GM19467 (cell line): ENCODE data around the gene TUNAR.

Experiments
- ATAC-seq: cut with Tn5 transposase; IDR thresholded peaks from one replicate; pipeline ENCODE4 v1.9.1; 2021; ENCODE audit warnings: mild to moderate bottlenecking, moderate library complexity; ENCODE audit not compliant: unreplicated experiment

Gene TUNAR

GRCh38 chr14:95876761-95877538 lies at the start of gene TUNAR:
Gene TUNAR (plus strand): TSS chr14:95876832.
- ATAC-seq, result no peak

- no peak for ATAC-seq
These were observed 47.9 kb upstream of the TUNAR start for GRCh38 chr14:95828649-95829265.

GRCh38 chr14:95829321-95829720 lies 47.3 kb upstream of the TUNAR start:
- ATAC-seq, result no peak

DNA sequence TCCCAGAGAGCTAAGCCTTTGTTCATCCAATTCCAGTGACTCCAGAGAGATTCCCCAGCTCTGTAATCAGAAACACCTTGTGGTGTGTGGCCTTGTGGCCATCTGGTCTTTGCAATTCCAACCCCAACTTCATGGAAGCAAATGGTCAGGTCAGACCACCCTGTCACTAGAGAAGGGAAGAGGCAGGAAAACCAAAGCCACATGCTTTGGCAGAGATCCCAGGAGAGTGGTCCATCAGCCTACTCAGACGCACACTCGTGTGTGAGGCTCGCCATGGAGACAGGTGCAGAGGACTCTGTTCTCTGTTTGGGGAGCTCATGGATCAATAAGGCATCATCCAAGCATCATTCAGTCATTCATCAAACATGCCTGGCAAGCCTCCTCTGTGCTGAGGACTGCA lies 46.2 kb upstream of the TUNAR start:
- no peak for ATAC-seq

DNA sequence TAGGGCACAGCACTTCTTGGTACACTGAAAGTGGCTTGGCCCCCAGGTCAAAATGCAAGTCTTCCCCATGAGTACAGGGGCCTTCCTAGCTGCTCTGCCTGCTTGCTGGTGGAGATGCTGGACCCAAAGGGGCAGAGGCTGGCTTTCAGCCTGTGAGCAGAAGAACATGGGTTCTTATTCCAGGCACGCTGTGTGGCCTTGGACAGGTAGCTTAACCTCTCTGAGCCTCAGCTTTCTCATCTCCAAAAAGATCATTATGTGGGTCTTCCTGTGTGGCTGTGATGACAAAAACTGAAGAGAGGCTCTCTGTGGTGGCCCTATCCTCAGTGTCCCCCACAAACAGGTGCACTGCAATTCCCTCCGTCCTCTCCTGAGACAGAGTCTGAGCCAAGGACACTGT lies 45.6 kb upstream of the TUNAR start:
- no peak for ATAC-seq

DNA sequence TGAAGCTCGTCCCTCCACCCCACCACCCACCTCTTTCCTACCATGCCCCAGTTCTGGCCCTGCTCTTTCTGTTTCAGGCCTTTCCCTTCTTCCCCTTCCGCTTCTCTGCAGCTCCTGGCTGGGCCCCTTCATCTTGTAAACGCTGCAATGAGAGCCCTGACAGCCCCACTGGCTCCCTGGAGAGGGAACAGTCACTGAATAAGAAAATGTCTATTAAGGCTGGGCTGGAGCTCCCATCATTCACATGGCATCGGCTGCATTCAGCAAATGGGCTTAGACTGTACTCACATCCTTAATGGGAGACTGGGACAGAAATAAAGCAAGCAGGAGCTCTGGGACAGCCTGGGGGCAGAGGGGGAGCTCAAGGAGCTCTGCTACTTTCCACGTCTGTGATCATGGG lies 45.2 kb upstream of the TUNAR start:
- ATAC-seq, result no peak

DNA sequence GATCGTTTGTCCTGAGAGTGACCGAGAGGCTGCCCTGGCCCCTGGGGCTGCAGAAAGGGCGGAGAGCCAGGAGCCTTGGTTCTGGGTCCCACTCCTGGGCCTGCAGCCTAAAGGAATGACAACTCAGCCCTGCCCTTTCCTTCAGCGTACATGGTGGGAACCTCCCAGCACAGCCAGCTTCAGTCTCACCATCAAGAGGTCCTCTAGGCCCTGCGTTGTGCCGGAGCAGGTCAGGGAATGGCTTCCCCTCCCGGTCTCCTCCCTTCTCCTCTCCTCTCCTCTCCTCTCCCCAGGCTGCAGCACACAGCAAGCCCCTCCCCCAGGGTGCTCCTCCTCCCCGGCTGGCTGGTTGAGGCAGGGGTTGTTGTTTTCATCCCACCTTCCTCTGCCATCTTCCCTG lies 44.6 kb upstream of the TUNAR start:
- no peak for ATAC-seq

DNA sequence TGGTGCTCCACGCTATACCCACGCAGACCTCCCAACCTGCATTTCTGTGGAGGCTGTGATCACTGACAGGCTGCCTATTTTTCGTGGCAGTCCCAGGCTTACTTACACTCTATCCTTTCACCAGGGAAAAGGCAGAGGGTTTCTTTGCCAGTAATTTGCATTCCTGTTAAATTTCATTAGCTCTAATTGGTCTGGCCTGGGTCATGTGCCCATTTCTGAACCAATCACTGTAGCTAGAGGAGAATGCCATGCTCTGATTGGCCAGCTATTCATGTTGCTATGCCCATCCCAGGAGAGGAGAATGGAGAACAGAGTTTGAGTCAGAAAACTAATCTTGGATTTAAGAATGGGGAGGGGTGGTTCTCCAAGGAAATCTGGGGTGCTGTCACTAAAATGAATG lies 43.2 kb upstream of the TUNAR start:
- ATAC-seq, result no peak

GRCh38 chr14:95834496-95834895 lies 42.1 kb upstream of the TUNAR start:
- no peak for ATAC-seq

GRCh38 chr14:95835121-95835730 lies 41.4 kb upstream of the TUNAR start:
- no peak for ATAC-seq

- no peak for ATAC-seq
These were observed 37.8 kb upstream of the TUNAR start for GRCh38 chr14:95838862-95839261.

DNA sequence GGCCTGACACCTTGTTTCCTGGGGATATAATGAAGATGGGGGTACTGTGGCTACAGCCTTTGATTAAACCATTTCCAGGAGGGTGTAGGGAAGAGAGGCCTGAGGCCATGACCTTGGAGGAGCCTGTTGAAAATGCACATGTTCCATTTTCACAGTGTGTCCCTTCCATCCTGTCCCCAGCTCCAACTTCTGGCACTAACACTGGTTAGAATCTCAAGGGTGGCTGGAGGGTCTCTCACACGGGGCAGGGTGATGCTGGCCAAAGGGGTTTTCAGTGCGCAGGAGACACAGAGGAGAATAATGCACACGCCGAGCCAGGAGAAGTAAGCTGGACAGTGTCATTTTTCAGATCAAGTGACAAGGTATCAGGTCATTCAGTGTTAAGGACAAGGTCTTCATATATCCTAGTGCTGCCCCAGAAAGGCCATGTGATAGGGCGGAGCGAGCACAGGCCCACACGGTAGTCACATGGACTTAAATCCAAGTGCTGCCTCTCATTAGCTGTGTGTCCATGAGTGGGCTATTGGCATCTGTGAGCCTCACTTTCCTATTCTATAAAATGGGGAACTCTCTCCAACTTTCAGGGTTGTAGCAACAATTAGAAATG lies 36.4 kb upstream of the TUNAR start:
- ATAC-seq, result no peak

DNA sequence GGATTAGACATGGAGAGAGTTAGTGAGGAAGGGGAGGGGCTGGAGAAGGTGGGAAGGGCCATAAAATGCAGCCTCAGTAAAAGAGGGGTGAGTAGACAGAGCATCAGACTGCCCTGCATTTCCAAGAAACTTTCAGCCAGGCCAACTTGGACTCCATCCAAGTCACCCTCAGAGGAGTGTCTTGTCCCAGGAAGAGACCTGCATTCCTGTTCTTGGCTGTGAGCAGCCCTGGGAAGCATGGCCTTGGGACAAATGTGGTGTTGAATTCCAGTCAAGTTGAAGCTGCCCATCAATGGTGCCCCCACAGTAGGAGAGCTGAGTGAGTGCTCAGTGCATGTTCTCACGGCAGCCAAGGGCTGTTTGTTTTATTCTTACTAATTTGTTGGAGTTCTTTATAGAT lies 35.0 kb upstream of the TUNAR start:
- no peak for ATAC-seq

- no peak for ATAC-seq
These were observed 26.9 kb upstream of the TUNAR start for GRCh38 chr14:95849761-95850160.

DNA sequence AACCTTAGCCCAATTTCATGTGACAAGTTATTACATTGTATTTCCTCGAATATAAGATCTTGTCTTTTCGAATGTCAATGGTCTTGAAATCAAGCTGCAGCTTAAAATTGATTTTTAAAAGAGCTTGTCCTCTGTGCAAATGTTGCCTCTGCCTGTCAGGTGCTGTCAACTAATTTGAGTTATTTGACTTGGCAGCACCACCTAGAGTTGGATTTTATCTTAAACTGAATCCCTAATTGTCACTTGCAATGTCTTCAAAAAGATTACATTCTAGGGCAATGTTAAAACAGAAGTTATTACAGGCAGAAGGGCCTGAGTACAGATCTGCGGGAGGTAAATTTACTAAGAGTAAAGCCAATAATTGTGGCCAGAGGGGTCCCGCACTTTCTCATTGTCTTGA lies 26.2 kb upstream of the TUNAR start:
- ATAC-seq, result no peak

DNA sequence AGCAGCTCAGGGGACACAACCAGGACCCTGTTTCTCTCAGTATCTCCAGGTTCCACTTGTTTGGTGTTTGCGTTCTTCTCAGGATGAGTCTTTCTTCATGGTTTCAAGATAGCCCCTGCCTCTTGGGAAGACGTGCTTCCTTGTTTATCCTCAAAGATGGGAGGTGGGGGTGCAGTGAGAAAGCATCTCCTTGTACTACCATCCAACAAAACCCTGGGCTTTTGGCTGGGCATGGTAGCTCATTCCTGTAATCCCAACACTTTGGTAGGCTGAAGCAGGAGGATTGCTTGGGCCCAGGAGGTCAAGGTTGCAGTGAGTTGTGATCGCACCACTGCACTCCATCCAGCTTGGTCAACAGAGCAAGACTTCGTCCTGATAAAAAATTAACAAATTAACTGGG lies 21.0 kb upstream of the TUNAR start:
- no peak for ATAC-seq

GRCh38 chr14:95857275-95857674 lies 19.4 kb upstream of the TUNAR start:
- no peak for ATAC-seq

- ATAC-seq, result no peak
These were observed 17.7 kb upstream of the TUNAR start for GRCh38 chr14:95858893-95859292.

DNA sequence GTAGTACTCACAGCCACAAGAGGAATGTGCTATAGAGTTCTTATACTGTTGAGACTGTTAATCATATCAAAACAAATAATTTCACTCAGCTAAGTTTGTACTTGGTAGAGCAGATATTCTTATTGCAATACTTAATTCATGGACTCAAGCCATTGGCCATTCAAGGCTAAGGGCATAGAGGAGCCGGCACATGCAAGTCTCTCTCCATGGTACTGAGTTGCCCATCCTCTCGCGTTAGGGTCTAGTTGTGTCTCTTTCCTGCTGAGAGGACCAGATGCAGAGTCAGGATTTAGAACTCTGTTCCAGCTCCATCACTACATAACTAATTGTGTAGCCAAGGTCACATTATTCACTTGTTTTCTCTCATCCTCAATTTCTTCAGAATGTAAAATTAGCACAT lies 14.4 kb upstream of the TUNAR start:
- no peak for ATAC-seq

- no peak for ATAC-seq
These were observed 13.3 kb upstream of the TUNAR start for GRCh38 chr14:95863295-95863694.

GRCh38 chr14:95869776-95870175 lies 6.9 kb upstream of the TUNAR start:
- no peak for ATAC-seq

- no peak for ATAC-seq
These were observed 5.9 kb upstream of the TUNAR start for GRCh38 chr14:95870772-95871171.
